GM21786 (cell line): ENCODE results near the gene VASP.

Experiments
- ATAC-seq: cut with Tn5 transposase; IDR thresholded peaks from one replicate; pipeline ENCODE4 v1.9.1; 2021; ENCODE audit not compliant: unreplicated experiment

The VASP gene

GRCh38 chr19:45506989-45507871 is at the start of gene VASP:
VASP (plus strand) TSS chr19:45507479; CDS start chr19:45507772, 293 bp downstream.
- ATAC-seq, result peak; percentile 37

GRCh38 chr19:45457776-45458175 is 49.5 kb upstream of the VASP start:
- ATAC-seq, result no peak

GRCh38 chr19:45460807-45461347 is 46.4 kb upstream of the VASP start:
- no peak for ATAC-seq

GRCh38 chr19:45462174-45462573 is 45.1 kb upstream of the VASP start:
- ATAC-seq, result no peak

GRCh38 chr19:45463241-45463640 is 44.0 kb upstream of the VASP start:
- no peak for ATAC-seq

GRCh38 chr19:45464274-45464673 is 43.0 kb upstream of the VASP start:
- no peak for ATAC-seq

GRCh38 chr19:45464852-45465441 is 42.3 kb upstream of the VASP start:
- no peak for ATAC-seq

- ATAC-seq, result no peak
Measured at GRCh38 chr19:45467115-45467455, 40.2 kb upstream of the VASP start.

GRCh38 chr19:45467456-45468158 is 39.7 kb upstream of the VASP start, which contains the start of gene FOSB:
FOSB (plus strand) TSS chr19:45467996; CDS start chr19:45468587, 591 bp downstream.
- ATAC-seq, result no peak

- no peak for ATAC-seq
Measured at GRCh38 chr19:45468159-45468651, 39.1 kb upstream of the VASP start.

GRCh38 chr19:45468803-45469131 is 38.5 kb upstream of the VASP start:
- peak; percentile 27 for ATAC-seq

GRCh38 chr19:45469132-45469944 is 37.9 kb upstream of the VASP start:
- peak; percentile 53 for ATAC-seq

- ATAC-seq, result no peak
Measured at GRCh38 chr19:45469945-45470761, 37.1 kb upstream of the VASP start.

GRCh38 chr19:45470762-45471081 is 36.6 kb upstream of the VASP start:
- ATAC-seq, result no peak

GRCh38 chr19:45471111-45471930 is 36.0 kb upstream of the VASP start:
- ATAC-seq, result no peak

GRCh38 chr19:45471931-45472562 is 35.2 kb upstream of the VASP start:
- no peak for ATAC-seq

- ATAC-seq, result no peak
Measured at GRCh38 chr19:45472563-45473366, 34.5 kb upstream of the VASP start.

GRCh38 chr19:45473367-45473681 is 34.0 kb upstream of the VASP start:
- ATAC-seq, result no peak
